NCI-H345 treated with DMSO at 0.1 percent for 48 hours (cell line): ENCODE results near the gene PRKAR2B.
A peak's percentile ranks its signal among the peaks of the same experiment; 100 is the strongest.
"Not testable (repeated sequence)": the region's sequence is repeated elsewhere in the genome, so short reads cannot be mapped to it uniquely, and the experiment has no call there.

Experiments
- DNase-seq: peaks from one replicate; lab custom pipeline; 2025; ENCODE audit not compliant: unreplicated experiment; lab: John Stamatoyannopoulos, UW

The PRKAR2B gene

DNA sequence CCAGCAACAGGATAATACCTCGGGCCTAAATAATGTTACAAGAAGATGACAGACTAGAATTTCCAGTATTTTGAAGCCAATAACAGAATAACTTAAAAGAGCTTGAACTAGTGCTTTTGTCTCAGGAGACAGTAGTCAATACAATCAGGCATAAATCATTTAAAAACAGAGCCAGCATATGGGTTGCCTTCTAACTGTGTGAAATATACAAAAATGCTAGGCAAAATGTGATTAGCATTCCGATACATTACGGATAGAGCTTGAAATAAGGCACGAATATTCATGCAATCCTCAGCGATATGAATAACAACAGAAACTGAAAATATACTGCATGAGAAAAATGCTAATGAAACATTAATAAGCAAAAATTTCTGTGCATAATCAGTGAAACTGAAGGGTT lies 18.3 kb upstream of the PRKAR2B start:
- no peak for DNase-seq

DNA sequence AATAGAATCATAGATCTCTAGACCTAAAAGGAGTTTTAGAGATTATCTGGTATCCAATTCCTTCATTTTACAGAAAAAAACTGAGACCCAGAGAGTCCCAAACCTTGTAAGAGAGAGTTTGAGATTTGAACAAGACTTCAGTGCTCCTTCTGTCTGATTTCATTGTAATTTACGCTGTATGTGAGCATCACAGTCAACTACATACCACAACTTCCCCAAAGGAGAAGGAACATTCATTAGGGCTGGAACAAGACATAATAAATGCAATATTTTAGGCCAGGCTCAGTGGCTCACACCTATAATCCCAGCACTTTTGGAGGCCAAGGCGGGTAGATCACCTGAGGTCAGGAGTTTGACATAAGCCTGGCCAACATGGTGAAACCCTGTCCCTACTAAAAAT lies 17.3 kb upstream of the PRKAR2B start:
- DNase-seq = no peak

DNA sequence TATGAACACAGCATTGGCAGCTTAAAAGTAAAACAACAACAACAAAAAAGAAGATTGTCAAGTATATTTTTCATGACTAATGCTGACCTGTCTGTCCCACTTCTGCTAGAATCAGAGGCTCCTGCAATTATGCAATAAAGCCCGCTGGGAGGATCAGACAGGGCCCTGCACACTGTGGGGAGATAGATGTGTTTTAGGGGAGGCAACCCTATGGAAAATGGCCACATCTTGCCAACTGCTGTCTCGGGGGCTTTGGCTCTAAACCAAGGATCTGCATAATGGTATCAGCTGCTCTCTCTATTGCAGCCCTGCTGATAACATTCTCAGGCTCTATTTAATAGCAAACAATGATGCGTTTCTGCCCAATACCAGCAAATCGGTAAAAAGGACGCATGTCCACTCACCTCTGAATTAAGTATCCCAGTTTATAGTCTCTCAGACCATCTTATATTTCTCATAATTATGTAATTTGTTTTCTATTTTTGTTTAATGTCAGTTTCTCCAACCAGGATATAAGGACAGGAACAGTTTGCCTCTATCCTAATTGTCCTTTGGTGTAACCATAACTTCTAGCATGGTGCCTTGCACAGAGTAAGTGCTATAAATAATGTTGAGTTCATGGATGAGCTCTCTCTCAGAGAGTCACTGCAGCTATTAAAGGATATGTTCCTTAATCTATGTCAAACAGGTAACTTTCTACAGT lies 15.3 kb upstream of the PRKAR2B start:
- DNase-seq = no peak

GRCh38 chr7:107029764-107030286 lies 14.7 kb upstream of the PRKAR2B start:
- DNase-seq = no peak

- no peak for DNase-seq
Measured at GRCh38 chr7:107032050-107032449, 12.5 kb upstream of the PRKAR2B start.

GRCh38 chr7:107032720-107033438 lies 11.6 kb upstream of the PRKAR2B start:
- no peak for DNase-seq

- no peak for DNase-seq
Measured at GRCh38 chr7:107034553-107034952, 10.0 kb upstream of the PRKAR2B start.

- DNase-seq = no peak
Measured at GRCh38 chr7:107035446-107035845, 9.1 kb upstream of the PRKAR2B start.

GRCh38 chr7:107036535-107036934 lies 8.0 kb upstream of the PRKAR2B start:
- no peak for DNase-seq

GRCh38 chr7:107037717-107038603 lies 6.5 kb upstream of the PRKAR2B start:
- no peak for DNase-seq

DNA sequence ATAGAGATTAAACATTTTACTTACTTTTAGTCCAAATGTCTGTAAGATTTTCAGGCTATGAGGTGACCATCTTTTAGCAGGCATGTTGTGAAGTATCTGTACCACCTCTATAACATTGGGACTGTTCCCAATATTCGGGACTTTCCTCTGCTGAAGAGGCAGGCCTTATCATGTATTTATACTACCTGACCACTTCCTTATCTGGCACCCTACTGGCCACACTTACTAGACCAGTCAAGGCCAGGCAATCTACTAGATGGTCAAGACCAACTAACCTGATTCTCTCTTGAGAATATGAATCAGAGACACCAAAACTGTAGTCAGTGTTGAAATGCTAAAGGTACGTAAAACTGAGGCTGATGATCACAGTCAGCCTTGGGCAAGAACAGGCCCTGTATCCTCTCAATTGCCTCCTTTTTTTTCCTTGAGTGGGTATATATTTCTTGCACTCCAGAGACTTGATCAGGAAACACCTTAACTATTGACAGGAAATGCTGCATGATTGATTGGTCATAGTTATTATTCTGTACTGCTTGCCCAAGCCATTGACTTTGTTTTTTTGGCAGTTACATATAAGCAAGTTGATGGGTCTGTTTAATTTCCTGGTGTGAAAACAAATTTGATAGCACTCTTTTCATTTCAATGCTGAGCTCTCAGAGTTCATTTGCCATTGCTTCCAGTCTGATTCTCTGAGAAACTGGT lies 5.2 kb upstream of the PRKAR2B start:
- no peak for DNase-seq

- no peak for DNase-seq
Measured at GRCh38 chr7:107041097-107041496, 3.4 kb upstream of the PRKAR2B start.

GRCh38 chr7:107041764-107042163 lies 2.7 kb upstream of the PRKAR2B start:
- DNase-seq = not testable (repeated sequence)

GRCh38 chr7:107042326-107042910 lies 2.1 kb upstream of the PRKAR2B start:
- not testable (repeated sequence) for DNase-seq

GRCh38 chr7:107043491-107043890 lies 1.0 kb upstream of the PRKAR2B start:
- no peak for DNase-seq

- peak; percentile 57 for DNase-seq
Measured at GRCh38 chr7:107043921-107044346, 571 bp upstream of the PRKAR2B start.

DNA sequence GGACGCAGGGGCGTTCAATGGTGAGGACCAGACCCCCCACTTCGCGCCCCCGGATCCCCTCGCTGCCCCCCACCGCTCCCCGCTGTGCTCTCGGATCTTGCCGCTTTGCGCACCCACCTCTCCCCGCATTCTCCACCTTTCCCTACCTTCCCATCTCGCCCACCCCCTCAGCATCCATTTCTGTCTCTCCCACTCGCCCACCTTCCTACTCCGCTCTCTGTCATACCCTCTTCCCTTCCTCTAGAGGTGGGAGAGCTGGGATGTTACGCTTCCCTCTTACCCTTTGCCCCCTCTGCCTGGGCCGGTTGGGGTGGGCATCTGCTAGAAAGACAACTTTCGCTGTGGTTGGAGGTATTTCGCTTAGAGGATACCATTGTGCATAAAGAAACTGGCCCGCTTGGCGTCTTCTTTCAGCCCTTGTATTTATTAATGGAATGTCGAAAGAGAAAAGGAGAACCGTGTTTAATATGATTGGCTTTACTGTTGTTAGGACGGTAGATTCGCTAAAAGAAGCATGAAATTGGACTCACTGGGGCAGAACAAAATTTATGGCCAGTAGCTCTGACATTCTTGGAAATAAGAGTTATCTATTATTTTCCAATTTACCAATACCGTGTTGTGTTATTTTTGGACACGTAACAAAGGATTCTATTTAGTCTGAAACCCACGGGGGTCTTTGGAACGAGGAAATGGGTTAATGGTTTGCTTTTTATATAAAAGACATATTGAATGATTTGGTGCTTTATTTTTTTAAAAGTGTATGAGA lies 873 bp downstream of the PRKAR2B start:
- peak; percentile 11 for DNase-seq

DNA sequence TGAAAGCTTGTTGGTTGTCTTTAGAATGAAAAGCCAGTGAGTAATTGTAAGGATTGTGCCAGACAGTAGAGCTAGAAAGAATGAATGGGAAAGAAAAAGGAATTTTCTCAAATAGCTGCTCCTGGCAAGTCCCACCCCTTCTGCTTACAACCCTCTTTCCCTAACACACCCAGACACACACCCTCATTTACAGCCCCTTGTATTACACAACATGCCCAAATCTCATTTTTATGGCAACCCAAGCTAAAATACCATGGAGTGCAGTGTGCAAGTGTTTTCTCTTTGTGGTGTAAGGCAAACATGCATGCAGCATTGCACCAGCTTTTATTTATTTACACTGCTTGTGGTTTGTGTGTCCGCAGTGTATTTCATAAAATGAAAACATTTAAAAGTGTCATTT lies 1.5 kb downstream of the PRKAR2B start:
- DNase-seq = no peak

DNA sequence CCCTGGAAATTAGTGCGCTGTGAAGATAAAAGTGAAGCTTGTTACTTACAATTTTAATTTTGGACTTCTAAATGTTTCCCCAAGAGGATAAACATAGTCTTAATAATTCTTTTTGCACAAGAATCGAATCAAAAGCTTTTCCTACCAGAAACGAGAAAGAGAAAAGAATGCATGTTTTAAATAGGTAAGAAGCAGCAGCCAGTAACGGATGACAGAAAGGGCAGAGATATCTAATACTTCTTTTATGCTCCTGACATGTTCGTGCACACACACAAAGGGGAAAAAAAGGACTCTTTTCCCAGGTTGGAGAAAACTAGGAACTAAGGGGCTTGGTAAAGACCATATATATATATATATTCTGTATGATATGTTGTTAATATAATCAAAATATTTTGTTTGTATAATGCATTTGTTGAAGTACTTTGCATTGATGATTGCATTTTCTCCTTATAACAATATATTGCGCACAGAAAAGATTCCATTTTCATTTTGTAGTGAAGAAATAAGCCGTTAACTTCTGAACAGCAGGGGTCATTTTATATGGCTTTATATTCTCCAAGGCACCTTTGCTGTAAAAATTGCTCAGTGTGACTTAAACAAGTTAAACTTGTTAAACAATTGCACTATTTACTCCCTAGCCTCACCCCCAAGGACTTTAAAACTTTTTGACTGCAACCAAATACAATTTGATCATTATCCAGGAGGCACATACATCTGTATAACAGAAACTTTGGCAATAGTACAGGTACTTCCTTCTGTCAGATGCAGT lies 2.2 kb downstream of the PRKAR2B start:
- no peak for DNase-seq
